GM21526 (cell line): Measurements from ENCODE around the gene PCDHGA8.
"Not testable (repeated sequence)": the region's sequence is repeated elsewhere in the genome, so short reads cannot be mapped to it uniquely, and the experiment has no call there.

Experiments
- ATAC-seq: cut with Tn5 transposase; IDR thresholded peaks from one replicate; pipeline ENCODE4 v1.9.1; 2021; ENCODE audit warnings: moderate library complexity; ENCODE audit not compliant: unreplicated experiment, low FRiP score

PCDHGA8 gene

DNA sequence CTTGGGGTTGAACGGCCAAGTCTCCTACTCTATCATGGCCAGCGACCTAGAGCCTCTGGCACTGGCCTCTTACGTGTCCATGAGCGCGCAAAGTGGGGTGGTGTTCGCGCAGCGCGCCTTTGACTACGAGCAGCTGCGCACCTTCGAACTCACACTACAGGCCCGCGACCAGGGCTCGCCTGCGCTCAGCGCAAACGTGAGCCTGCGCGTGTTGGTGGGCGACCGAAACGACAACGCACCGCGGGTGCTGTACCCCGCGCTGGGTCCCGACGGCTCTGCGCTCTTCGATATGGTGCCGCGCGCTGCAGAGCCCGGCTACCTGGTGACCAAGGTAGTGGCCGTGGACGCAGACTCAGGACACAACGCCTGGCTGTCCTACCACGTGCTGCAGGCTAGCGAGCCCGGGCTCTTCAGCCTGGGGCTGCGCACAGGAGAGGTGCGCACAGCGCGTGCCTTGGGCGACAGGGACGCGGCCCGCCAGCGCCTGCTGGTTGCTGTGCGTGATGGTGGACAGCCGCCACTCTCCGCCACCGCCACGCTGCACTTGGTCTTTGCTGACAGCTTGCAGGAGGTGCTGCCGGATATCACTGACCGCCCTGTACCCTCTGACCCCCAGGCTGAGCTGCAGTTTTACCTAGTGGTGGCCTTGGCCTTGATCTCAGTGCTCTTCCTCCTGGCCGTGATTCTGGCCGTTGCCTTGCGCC is 7.3 kb downstream of the PCDHGA8 start:
- ATAC-seq: no peak

DNA sequence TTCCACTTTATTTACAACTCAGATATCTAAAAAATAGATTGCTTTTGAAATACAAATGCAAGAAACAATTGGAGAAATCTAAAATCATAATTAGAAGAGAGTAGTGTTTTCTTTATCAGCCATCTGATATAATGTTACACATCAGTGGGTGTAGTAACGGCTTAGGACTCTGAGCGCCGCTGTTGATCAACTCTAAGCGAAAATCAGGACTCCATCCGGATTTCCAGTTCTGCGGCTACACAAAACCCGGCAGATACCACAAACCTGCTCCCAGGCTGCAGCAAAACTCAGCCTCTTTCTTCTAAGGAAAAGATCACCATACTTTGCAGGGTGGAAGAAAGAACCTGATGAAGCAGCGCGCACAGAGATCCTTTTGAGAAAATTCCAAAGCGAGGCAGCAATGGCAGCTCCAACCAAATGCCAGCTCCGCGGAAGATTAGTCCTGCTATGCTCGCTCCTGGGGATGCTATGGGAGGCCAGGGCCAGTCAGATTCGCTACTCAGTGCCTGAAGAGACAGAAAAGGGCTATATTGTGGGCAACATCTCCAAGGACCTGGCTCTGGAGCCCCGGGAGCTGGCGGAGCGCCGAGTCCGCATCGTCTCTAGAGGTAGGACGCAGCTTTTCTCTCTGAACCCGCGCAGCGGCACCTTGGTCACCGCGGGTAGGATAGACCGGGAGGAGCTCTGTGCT is 10.3 kb downstream of the PCDHGA8 start, which contains the start of gene PCDHGA9:
Gene PCDHGA9, plus strand, starts transcription at position 226 of the 691 bp plus-strand sequence. Its CDS starts 175 bp downstream, at position 401.
- no peak for ATAC-seq

DNA sequence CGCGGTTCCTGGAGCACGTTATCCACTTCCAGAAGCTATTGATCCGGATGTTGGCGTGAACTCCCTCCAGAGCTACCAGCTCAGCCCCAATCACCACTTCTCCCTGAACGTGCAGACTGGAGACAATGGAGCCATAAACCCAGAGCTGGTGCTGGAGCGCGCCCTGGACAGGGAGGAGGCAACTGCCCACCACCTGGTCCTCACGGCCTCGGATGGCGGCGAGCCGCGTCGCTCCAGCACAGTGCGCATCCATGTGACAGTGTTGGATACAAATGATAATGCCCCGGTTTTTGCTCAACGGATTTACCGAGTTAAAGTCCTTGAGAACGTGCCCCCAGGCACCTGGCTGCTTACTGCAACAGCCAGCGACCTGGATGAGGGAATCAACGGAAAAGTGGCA is 11.0 kb downstream of the PCDHGA8 start:
- ATAC-seq: no peak

DNA sequence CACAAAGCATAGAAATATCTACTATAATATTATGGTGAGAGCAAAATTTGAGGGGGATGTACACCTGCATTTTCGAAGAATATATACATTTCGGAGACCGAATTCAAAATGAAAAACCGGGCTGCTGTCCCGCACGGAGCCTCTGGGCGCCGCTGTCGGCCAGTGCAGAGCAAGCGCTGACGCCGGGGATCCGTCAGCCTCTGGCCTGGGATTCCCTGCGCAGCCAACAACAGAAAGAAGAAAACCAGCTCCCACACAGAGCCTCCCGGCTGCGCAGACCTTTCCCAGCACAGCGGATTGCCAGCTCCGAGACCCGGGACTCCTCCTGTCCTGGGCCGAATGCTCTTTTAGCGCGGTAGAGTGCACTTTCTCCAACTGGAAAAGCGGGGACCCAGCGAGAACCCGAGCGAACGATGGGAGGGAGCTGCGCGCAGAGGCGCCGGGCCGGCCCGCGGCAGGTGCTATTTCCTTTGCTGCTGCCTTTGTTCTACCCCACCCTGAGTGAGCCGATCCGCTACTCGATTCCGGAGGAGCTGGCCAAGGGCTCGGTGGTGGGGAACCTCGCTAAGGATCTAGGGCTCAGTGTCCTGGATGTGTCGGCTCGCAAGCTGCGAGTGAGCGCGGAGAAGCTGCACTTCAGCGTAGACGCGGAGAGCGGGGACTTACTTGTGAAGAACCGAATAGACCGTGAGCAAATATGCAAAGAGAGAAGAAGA is 15.5 kb downstream of the PCDHGA8 start, which contains the start of gene PCDHGB6:
Gene PCDHGB6, plus strand, starts transcription at position 232 of the 716 bp plus-strand sequence. Its CDS starts 182 bp downstream, at position 414.
- peak; percentile 75 for ATAC-seq

DNA sequence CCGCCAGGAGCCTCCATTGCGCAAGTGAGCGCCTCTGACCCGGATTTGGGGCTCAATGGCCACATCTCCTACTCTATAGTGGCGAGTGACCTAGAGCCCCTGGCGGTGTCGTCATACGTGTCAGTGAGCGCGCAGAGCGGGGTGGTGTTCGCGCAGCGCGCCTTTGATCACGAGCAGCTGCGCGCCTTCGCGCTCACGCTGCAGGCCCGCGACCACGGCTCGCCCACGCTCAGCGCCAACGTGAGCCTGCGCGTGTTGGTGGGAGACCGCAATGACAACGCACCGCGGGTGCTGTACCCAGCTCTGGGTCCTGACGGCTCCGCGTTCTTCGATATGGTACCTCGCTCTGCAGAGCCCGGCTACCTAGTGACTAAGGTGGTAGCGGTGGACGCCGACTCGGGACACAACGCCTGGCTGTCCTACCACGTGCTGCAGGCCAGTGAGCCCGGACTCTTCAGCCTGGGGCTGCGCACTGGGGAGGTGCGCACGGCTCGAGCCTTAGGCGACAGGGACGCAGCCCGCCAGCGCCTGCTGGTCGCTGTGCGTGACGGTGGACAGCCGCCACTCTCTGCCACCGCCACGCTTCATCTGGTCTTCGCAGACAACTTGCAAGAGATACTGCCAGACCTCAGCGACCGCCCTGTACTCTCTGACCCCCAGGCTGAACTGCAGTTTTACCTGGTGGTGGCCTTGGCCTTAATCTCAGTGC is 17.3 kb downstream of the PCDHGA8 start:
- no peak for ATAC-seq

DNA sequence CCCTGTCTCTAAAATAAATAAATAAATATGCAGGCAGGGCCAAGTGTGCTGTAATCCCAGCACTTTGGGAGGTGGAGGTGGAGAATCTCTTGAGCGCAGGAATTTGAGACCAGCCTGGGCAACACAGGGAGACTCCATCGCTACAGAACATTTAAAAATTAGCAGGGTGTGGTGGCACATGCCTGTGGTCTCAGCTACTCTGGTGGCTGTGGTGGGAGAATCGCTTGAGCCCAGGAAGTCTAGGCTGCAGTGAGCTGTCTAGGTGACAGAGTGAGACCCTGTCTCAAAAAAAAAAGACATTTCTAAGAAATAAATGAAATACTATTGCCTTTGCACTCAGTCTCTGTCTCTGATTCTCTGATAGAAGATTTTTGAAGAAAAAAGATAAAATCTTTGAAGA is 19.1 kb downstream of the PCDHGA8 start:
- ATAC-seq: no peak

DNA sequence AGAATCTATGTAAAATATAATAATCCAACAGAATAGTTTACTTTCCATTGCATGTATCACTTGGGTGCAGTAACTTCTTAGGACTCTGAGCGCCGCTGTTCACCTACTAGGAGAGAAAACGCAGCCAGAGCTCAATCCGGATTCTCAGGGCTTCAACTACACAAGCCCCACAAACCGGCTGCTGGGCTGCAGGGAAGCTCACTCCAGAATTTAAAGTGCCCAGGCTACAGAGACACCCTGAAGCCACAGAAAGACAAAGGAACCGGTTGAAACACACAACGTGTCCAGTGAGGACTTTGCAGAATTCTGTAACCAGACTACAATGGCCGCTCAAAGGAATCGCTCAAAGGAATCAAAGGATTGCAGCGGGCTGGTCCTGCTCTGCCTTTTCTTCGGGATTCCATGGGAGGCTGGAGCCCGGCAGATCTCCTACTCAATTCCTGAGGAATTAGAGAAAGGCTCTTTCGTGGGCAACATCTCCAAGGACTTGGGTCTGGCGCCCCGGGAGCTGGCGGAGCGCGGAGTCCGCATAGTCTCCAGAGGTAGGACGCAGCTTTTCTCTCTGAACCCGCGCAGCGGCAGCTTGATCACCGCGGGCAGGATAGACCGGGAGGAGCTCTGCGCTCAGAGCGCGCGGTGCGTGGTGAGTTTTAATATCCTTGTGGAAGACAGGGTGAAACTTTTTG is 20.6 kb downstream of the PCDHGA8 start, which contains the start of gene PCDHGA10:
Gene PCDHGA10, plus strand, starts transcription at position 134 of the 686 bp plus-strand sequence. Its CDS starts 189 bp downstream, at position 323.
- ATAC-seq: peak; percentile 84

DNA sequence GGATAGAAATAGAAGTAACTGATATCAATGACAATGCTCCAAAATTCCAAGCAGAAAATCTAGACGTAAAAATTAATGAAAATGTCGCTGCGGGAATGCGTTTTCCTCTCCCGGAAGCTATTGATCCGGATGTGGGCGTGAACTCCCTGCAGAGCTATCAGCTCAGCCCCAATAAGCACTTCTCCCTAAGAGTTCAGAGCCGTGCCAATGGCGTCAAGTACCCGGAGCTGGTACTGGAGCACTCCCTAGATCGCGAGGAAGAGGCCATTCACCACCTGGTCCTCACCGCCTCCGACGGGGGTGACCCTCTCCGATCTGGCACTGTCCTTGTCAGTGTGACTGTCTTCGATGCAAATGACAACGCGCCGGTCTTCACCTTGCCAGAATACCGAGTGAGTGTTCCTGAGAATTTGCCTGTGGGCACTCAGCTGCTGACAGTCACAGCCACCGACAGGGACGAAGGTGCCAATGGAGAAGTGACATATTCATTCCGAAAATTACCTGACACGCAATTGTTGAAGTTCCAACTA is 21.2 kb downstream of the PCDHGA8 start:
- no peak for ATAC-seq

DNA sequence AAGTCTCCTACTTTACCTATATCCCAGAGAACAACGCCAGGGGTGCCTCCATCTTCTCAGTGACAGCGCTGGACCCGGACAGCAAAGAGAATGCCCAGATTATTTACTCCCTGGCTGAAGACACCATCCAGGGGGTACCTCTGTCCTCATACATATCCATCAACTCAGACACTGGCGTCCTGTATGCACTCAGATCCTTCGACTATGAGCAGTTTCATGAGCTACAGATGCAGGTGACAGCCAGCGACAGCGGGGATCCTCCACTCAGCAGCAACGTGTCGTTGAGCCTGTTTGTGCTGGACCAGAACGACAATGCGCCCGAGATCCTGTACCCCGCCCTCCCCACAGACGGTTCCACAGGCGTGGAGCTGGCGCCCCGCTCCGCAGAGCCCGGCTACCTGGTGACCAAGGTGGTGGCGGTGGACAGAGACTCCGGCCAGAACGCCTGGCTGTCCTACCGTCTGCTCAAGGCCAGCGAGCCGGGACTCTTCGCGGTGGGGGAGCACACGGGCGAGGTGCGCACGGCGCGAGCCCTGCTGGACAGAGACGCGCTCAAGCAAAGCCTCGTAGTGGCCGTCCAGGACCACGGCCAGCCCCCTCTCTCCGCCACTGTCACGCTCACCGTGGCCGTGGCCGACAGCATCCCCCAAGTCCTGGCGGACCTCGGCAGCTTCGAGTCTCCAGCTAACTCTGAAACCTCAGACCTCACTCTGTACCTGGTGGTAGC is 22.3 kb downstream of the PCDHGA8 start:
- not testable (repeated sequence) for ATAC-seq

DNA sequence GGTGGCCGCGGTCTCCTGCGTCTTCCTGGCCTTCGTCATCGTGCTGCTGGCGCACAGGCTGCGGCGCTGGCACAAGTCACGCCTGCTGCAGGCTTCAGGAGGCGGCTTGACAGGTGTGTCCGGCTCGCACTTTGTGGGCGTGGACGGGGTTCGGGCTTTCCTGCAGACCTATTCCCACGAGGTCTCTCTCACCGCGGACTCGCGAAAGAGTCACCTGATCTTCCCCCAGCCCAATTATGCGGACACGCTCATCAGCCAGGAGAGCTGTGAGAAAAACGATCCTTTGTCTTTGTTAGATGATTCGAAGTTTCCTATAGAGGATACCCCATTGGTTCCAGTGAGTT is 22.8 kb downstream of the PCDHGA8 start:
- ATAC-seq: not testable (repeated sequence)

DNA sequence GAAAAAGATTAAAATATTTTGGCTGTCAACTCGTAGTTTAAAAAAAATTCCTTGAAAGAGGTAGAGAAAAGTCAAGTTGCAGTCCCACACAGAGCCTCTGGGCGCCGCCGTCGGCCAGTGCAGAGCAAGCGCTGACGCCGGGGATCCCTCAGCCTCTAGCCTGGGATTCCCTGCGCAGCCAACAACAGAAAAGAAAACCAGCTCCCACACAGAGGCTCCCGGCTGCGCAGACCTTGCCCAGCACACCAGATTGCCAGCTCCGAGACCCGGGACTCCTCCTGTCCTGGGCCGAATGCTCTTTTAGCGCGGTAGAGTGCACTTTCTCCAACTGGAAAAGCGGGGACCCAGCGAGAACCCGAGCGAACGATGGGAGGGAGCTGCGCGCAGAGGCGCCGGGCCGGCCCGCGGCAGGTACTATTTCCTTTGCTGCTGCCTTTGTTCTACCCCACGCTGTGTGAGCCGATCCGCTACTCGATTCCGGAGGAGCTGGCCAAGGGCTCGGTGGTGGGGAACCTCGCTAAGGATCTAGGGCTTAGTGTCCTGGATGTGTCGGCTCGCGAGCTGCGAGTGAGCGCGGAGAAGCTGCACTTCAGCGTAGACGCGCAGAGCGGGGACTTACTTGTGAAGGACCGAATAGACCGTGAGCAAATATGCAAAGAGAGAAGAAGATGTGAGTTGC is 25.2 kb downstream of the PCDHGA8 start, which contains the start of gene PCDHGB7:
Gene PCDHGB7, plus strand, starts transcription at position 184 of the 679 bp plus-strand sequence. Its CDS starts 183 bp downstream, at position 367.
- ATAC-seq: peak; percentile 38

DNA sequence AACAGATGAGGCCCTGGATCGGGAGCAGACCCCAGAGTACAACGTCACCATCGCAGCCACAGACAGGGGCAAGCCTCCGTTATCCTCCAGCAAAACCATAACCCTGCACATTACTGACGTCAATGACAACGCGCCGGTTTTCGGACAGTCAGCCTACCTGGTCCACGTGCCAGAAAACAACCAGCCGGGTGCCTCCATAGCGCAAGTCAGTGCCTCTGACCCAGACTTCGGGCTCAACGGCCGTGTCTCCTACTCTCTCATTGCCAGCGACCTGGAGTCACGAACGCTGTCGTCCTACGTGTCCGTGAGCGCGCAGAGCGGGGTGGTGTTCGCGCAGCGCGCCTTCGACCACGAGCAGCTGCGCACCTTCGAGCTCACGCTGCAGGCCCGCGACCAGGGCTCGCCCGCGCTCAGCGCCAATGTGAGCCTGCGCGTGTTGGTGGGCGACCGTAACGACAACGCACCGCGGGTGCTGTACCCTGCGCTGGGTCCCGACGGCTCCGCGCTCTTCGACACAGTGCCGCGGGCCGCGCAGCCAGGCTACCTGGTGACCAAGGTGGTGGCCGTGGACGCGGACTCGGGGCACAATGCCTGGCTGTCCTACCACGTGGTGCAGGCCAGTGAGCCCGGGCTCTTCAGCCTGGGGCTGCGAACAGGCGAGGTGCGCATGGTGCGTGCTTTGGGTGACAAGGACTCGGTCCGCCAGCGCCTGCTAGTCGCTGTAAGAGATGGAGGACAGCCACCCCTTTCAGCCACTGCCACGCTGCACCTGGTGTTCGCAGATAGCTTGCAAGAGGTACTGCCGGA is 26.8 kb downstream of the PCDHGA8 start:
- ATAC-seq: no peak

DNA sequence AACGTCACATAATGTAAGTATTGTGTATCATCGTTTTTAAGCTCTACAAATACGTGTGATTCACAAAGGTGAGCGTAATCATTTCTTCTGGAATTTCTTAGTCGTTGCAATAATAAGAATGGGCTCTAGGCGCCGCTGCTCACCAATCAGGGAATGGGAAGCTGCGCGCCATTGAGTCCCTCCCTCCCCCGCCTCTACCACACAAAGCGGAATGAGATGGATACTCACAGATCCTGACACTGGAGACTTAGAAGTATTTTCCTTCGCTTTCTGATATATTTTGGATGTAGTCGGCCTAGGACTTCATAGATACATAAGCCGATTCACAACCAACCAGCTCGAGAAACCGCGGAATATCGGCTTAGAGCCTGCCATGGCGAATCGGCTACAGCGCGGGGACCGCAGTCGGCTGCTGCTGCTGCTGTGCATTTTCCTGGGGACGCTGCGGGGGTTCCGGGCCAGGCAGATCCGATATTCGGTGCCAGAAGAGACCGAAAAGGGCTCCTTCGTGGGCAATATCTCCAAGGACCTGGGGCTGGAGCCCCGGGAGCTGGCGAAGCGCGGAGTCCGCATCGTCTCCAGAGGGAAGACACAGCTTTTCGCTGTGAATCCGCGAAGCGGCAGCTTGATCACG is 28.5 kb downstream of the PCDHGA8 start, which contains the start of gene PCDHGA11:
Gene PCDHGA11, plus strand, starts transcription at position 197 of the 634 bp plus-strand sequence. Its CDS starts 177 bp downstream, at position 374.
- ATAC-seq: peak; percentile 69

DNA sequence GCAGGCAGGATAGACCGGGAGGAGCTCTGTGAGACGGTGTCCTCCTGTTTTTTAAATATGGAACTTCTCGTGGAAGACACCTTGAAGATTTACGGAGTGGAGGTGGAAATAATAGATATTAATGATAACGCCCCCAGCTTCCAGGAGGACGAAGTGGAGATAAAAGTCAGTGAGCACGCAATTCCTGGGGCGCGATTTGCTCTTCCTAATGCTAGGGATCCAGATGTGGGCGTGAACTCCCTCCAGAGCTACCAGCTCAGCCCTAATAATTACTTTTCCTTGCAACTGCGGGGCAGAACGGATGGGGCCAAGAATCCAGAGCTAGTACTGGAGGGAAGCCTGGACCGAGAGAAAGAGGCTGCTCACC is 29.0 kb downstream of the PCDHGA8 start:
- ATAC-seq: no peak

DNA sequence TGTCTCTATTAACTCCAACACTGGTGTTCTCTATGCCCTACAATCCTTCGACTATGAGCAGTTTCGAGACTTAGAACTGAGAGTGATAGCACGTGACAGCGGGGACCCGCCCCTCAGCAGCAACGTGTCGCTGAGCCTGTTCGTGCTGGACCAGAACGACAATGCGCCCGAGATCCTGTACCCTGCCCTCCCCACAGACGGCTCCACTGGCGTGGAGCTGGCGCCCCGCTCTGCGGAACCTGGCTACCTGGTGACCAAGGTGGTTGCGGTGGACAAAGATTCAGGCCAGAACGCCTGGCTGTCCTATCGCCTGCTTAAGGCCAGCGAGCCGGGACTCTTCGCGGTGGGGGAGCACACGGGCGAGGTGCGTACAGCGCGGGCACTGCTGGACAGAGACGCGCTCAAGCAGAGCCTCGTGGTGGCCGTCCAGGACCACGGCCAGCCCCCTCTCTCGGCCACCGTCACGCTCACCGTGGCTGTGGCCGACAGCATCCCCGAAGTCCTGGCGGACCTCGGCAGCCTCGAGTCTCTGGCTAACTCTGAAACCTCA is 30.4 kb downstream of the PCDHGA8 start:
- no peak for ATAC-seq

DNA sequence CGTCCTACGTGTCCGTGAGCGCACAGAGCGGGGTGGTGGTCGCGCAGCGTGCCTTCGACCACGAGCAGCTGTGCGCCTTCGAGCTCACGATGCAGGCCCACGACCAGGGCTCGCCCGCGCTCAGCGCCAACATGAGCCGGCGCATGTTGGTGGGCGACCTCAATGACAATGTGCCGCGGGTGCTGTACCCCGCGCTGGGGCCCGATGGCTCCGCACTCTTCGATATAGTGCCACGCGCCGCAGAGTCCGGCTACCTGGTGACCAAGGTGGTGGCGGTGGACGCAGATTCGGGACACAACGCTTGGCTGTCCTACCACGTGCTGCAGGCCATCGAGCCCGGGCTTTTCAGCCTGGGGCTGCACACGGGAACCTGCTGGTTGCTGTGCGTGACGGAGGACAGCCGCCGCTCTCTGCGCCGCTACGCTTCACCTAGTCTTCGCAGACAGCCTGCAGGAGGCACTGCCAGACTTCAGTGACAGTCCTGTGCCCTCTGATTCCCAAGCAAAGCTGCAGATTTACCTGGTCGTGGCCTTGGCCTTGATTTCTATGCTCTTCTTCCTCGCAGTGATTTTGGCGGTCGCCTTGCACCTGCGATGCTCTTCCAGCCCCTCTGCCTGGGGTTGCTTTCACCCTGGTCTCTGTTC is 35.5 kb downstream of the PCDHGA8 start:
- no peak for ATAC-seq
